Measurements from ENCODE around the gene LRRC47.

LRRC47 gene

GRCh38 chr1:3785456-3786157 is 10.7 kb downstream of the LRRC47 start:
- peak; percentile 57 for DNase-seq

- DNase-seq, result no peak
Measured at GRCh38 chr1:3785045-3785444, 11.3 kb downstream of the LRRC47 start.

GRCh38 chr1:3783651-3784474 is 12.4 kb downstream of the LRRC47 start:
- no peak for DNase-seq

- no peak for DNase-seq
Measured at GRCh38 chr1:3780901-3781300, 15.4 kb downstream of the LRRC47 start.

- no peak for DNase-seq
Measured at GRCh38 chr1:3779912-3780416, 16.3 kb downstream of the LRRC47 start.

GRCh38 chr1:3779265-3779911 is 16.9 kb downstream of the LRRC47 start:
- no peak for DNase-seq

- no peak for DNase-seq
Measured at GRCh38 chr1:3778590-3779264, 17.6 kb downstream of the LRRC47 start.

- no peak for DNase-seq
Measured at GRCh38 chr1:3777647-3778589, 18.4 kb downstream of the LRRC47 start.

GRCh38 chr1:3777078-3777547 is 19.2 kb downstream of the LRRC47 start:
- no peak for DNase-seq

- no peak for DNase-seq
Measured at GRCh38 chr1:3776231-3776961, 19.9 kb downstream of the LRRC47 start.

GRCh38 chr1:3775490-3776230 is 20.6 kb downstream of the LRRC47 start:
- DNase-seq, result peak; percentile 98

GRCh38 chr1:3774946-3775489 is 21.3 kb downstream of the LRRC47 start:
- DNase-seq, result no peak

- no peak for DNase-seq
Measured at GRCh38 chr1:3774276-3774945, 21.9 kb downstream of the LRRC47 start.

GRCh38 chr1:3773572-3774275 is 22.6 kb downstream of the LRRC47 start:
- no peak for DNase-seq

GRCh38 chr1:3772715-3773571 is 23.4 kb downstream of the LRRC47 start, which contains the start of gene SMIM1:
Gene SMIM1 (plus strand): TSS chr1:3772749. CDS start chr1:3775374, 2,625 bp downstream.
- peak; percentile 61 for DNase-seq

GRCh38 chr1:3772027-3772714 is 24.1 kb downstream of the LRRC47 start:
- peak; percentile 96 for DNase-seq

All from RPMI8226 (cell line).